Endothelial cell (in vitro differentiated cells): ENCODE results near the gene KISS1. TPM values are rescaled to one million over a fixed set of nuclear protein-coding genes. Genes with fewer than 3 reads are reported as not detected.

ENCODE experiments used
- DNase-seq: peaks from one replicate; pipeline ENCODE4 v3.0.0; 2021; ENCODE audit warnings: low spot score
- H3K27ac Mint-ChIP-seq: one replicate; pipeline ENCODE4 v1.8.0; 2021; ENCODE audit warnings: mixed read lengths, inconsistent platforms; ENCODE audit not compliant: unreplicated experiment
- H3K27me3 Mint-ChIP-seq: one replicate; pipeline ENCODE4 v1.8.0; 2021; ENCODE audit warnings: mild to moderate bottlenecking, moderate library complexity, mixed read lengths, inconsistent platforms; ENCODE audit not compliant: unreplicated experiment
- H3K36me3 Mint-ChIP-seq: one replicate; pipeline ENCODE4 v1.8.0; 2021; ENCODE audit warnings: mild to moderate bottlenecking, low read depth, mixed read lengths, inconsistent platforms; ENCODE audit not compliant: unreplicated experiment
- H3K4me1 Mint-ChIP-seq: one replicate; pipeline ENCODE4 v1.8.0; 2021; ENCODE audit warnings: mild to moderate bottlenecking, mixed read lengths, inconsistent platforms; ENCODE audit not compliant: unreplicated experiment
- H3K4me3 Mint-ChIP-seq: one replicate; pipeline ENCODE4 v1.8.0; 2021; ENCODE audit warnings: mild to moderate bottlenecking, mixed read lengths, inconsistent platforms; ENCODE audit not compliant: unreplicated experiment
- H3K9me3 Mint-ChIP-seq: one replicate; pipeline ENCODE4 v1.8.0; 2021; ENCODE audit warnings: mixed read lengths, inconsistent platforms; ENCODE audit not compliant: unreplicated experiment
- CTCF ChIP-seq: fragments of 200-600 bp; sonication (generic); IDR thresholded peaks from one replicate; pipeline ENCODE4 v1.5.0; 2021; ENCODE audit warnings: antibody characterized with exemption; ENCODE audit not compliant: unreplicated experiment
- total RNA-seq: library from RNA; stranded (reverse); fragmentation: NEBNext Ultra II Directional; extraction: Animal tissue kit (Norgen Biotek cat#: 25700); gene quantifications from one replicate; pipeline ENCODE4 v1.2.1, GENCODE V29; 2021; ENCODE audit not compliant: unreplicated experiment

Gene KISS1
- total RNA-seq, 1 donor from 2014 or later = not detected

GRCh38 chr1:204188959-204189639, 7.2 kb downstream of the KISS1 start:
- Mint-ChIP-seq H3K36me3 (no peaks in the 10 kb centered on the region), H3K27ac (peak overlapping the region; percentile 33), H3K27me3 (peaks cover 18% of the 10 kb centered on the region), H3K4me1 (peaks cover 4% of the 10 kb centered on the region), H3K4me3 (peak overlapping the region; percentile 14), H3K9me3 (no peaks in the 10 kb centered on the region)
- DNase-seq = no peak
- no peak for TF ChIP-seq CTCF

GRCh38 chr1:204186597-204186996, 9.7 kb downstream of the KISS1 start:
- no peak for DNase-seq

GRCh38 chr1:204181116-204181515, 15.2 kb downstream of the KISS1 start:
- Mint-ChIP-seq H3K9me3 (no peaks in the 10 kb centered on the region), H3K4me3 (no peak overlapping the region), H3K27ac (no peak overlapping the region), H3K27me3 (peaks cover 2% of the 10 kb centered on the region), H3K36me3 (no peaks in the 10 kb centered on the region), H3K4me1 (no peaks in the 10 kb centered on the region)
- DNase-seq = no peak
- no peak for TF ChIP-seq CTCF

More at GRCh38 chr1:204186597-204186996, 9.7 kb downstream of the KISS1 start:
- H3K27me3 Mint-ChIP-seq = peaks cover 12% of the 10 kb centered on the region
- no peaks in the 10 kb centered on the region for H3K36me3 Mint-ChIP-seq
- no peak overlapping the region for H3K27ac Mint-ChIP-seq
- no peaks in the 10 kb centered on the region for H3K9me3 Mint-ChIP-seq
- peaks cover 4% of the 10 kb centered on the region for H3K4me1 Mint-ChIP-seq
- TF ChIP-seq CTCF = no peak
- no peak overlapping the region for H3K4me3 Mint-ChIP-seq

GRCh38 chr1:204180133-204180532, 16.2 kb downstream of the KISS1 start:
- no peak overlapping the region for H3K27ac Mint-ChIP-seq
- H3K36me3 Mint-ChIP-seq = no peaks in the 10 kb centered on the region

More at GRCh38 chr1:204180133-204180532, 16.2 kb downstream of the KISS1 start:
- DNase-seq = no peak
- Mint-ChIP-seq H3K9me3 (no peaks in the 10 kb centered on the region), H3K4me1 (no peaks in the 10 kb centered on the region), H3K4me3 (no peak overlapping the region), H3K27me3 (peaks cover 2% of the 10 kb centered on the region)
- TF ChIP-seq CTCF = no peak
